ENCODE measurements around the gene PTTG1IP. TPM values are rescaled to one million over a fixed set of nuclear protein-coding genes. Genes with fewer than 3 reads are reported as not detected.

PTTG1IP gene
- total and polyA plus RNA-seq, 2 of the 13 experiments (the other 11 are each of a cell fraction or from before 2014, with no cell fraction given), result 161 to 700 TPM

GRCh38 chr21:44918107-44918470 lies 44.6 kb upstream of the PTTG1IP start:
- DNase-seq (ENCODE audit: low spot score) (no peak), ATAC-seq (no peak), FAIRE-seq (no peak)
- H3K9ac ChIP-seq (ENCODE audit: insufficient read depth, low read depth, low read length), result no peak overlapping the region
- H3K4me2 ChIP-seq (ENCODE audit: low read depth, low read length), result no peak overlapping the region
- H3K4me3 ChIP-seq (replicated peaks in 1 of 3; ENCODE audit: insufficient read depth in 1 of 3, low read depth in 2 of 3, low read length in 3 of 3), result no peak overlapping the region
- no TSS peak for BruUV-seq (replicated peaks)
- H3K27ac ChIP-seq (ENCODE audit: extremely low read length, insufficient read depth, low read length), result no peak overlapping the region
- ChIA-PET CTCF (ENCODE audit: low intra/inter-chr PET ratio, low total read pairs) (no interaction called here), POLR2A (interaction anchor here (1.9 kb wide), 1 partner anchor 10 kb away, joined by 6 read pairs; no protein-coding TSS in a partner anchor)
- in situ Hi-C loops (cut with HindIII; ENCODE audit: extremely low pct_ligation_motif_present, low pct_unique_long_range_greater_than_20kb) (no loop called here), intact Hi-C loops (cut with micrococcal nuclease; ENCODE audit: unreplicated experiment) (loop anchor here (10.0 kb wide), 1 partner anchor 73 kb away; no protein-coding TSS in a partner anchor)
- peaks cover 75% of the 10 kb centered on the region for H3K4me1 ChIP-seq (ENCODE audit: insufficient read depth, low read length)
- TF ChIP-seq ZNF367 (CRISPR knock-in tag; IDR thresholded peaks at IDR 0.05; ENCODE audit: borderline replicate concordance) (no peak), IRF1 (CRISPR knock-in tag; IDR thresholded peaks at IDR 0.05; ENCODE audit: low read depth) (no peak), HNRNPL (IDR thresholded peaks at IDR 0.05; ENCODE audit: low read depth, low read length) (0 out of 2 replicates have a peak, but pooled peaks have one; percentile 60)
- no peaks in the 10 kb centered on the region for H3K9me3 ChIP-seq (ENCODE audit: low read length)
- WGBS (ENCODE audit: low lambda C conversion rate), result no CpG with 5 or more reads among the region's 12 CpGs
- H2AFZ ChIP-seq (ENCODE audit: low read length), result no peak overlapping the region
- no peaks in the 10 kb centered on the region for H3K36me3 ChIP-seq (replicated peaks in 1 of 2; ENCODE audit: control insufficient read depth in 1 of 2, insufficient read depth in 2 of 2, low read length in 2 of 2)
- peaks cover 3 to 5% of the 10 kb centered on the region in 2 experiments; a peak in 3 of 5 replicates for H3K27me3 ChIP-seq (ENCODE audit: control insufficient read depth in 1 of 2, insufficient read depth in 2 of 2, low read length in 2 of 2)
- no peaks in the 10 kb centered on the region for H4K20me1 ChIP-seq (ENCODE audit: insufficient read depth, low read length)
- no peaks in the 10 kb centered on the region for H3K79me2 ChIP-seq (ENCODE audit: insufficient read depth, low read length)

GRCh38 chr21:44917446-44918106 lies 44.1 kb upstream of the PTTG1IP start:
- H3K9ac ChIP-seq (ENCODE audit: insufficient read depth, low read depth, low read length), result no peak overlapping the region
- H3K4me2 ChIP-seq (ENCODE audit: low read depth, low read length), result peak overlapping the region; percentile 21
- no peaks in the 10 kb centered on the region for H4K20me1 ChIP-seq (ENCODE audit: insufficient read depth, low read length)
- ChIA-PET CTCF (ENCODE audit: low intra/inter-chr PET ratio, low total read pairs) (no interaction called here), POLR2A (interaction anchor here (1.3 to 1.9 kb wide), 2 partner anchors 10 to 40 kb away, joined by 4 to 6 read pairs; no protein-coding TSS in a partner anchor)
- no peaks in the 10 kb centered on the region for H3K36me3 ChIP-seq (replicated peaks in 1 of 2; ENCODE audit: control insufficient read depth in 1 of 2, insufficient read depth in 2 of 2, low read length in 2 of 2)
- 48% methylated on average over 8 of the region's 15 CpGs for WGBS (ENCODE audit: low lambda C conversion rate)
- intact Hi-C loops (cut with micrococcal nuclease; ENCODE audit: unreplicated experiment), result loop anchor here (10.0 kb wide), 1 partner anchor 73 kb away; no protein-coding TSS in a partner anchor
- FAIRE-seq, result no peak
- no peak overlapping the region for H2AFZ ChIP-seq (ENCODE audit: low read length)
- BruUV-seq (replicated peaks), result no TSS peak
- H3K4me1 ChIP-seq (ENCODE audit: insufficient read depth, low read length), result peaks cover 77% of the 10 kb centered on the region
- DNase-seq (ENCODE audit: low spot score), result no peak
- no peak for ATAC-seq
- no peaks in the 10 kb centered on the region for H3K79me2 ChIP-seq (ENCODE audit: insufficient read depth, low read length)
- peaks cover 3 to 5% of the 10 kb centered on the region in 2 experiments; a peak in 3 of 5 replicates for H3K27me3 ChIP-seq (ENCODE audit: control insufficient read depth in 1 of 2, insufficient read depth in 2 of 2, low read length in 2 of 2)
- no peak overlapping the region for H3K27ac ChIP-seq (ENCODE audit: extremely low read length, insufficient read depth, low read length)
- in situ Hi-C loops (cut with HindIII; ENCODE audit: extremely low pct_ligation_motif_present, low pct_unique_long_range_greater_than_20kb), result no loop called here
- no peak overlapping the region for H3K4me3 ChIP-seq (replicated peaks in 1 of 3; ENCODE audit: insufficient read depth in 1 of 3, low read depth in 2 of 3, low read length in 3 of 3)
- H3K9me3 ChIP-seq (ENCODE audit: low read length), result no peaks in the 10 kb centered on the region
- TF ChIP-seq, protein P1, sequence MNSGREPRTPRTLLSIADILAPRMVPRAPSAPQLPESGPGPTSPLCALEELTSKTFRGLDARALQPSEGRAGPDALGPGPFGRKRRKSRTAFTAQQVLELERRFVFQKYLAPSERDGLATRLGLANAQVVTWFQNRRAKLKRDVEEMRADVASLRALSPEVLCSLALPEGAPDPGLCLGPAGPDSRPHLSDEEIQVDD (CRISPR knock-in tag; IDR thresholded peaks at IDR 0.05; ENCODE audit: borderline replicate concordance), result 0 out of 2 replicates have a peak, but pooled peaks have one; percentile 2
- no peak for TF ChIP-seq ZNF549 (CRISPR knock-in tag; IDR thresholded peaks at IDR 0.05)
- TF ChIP-seq, protein P2, sequence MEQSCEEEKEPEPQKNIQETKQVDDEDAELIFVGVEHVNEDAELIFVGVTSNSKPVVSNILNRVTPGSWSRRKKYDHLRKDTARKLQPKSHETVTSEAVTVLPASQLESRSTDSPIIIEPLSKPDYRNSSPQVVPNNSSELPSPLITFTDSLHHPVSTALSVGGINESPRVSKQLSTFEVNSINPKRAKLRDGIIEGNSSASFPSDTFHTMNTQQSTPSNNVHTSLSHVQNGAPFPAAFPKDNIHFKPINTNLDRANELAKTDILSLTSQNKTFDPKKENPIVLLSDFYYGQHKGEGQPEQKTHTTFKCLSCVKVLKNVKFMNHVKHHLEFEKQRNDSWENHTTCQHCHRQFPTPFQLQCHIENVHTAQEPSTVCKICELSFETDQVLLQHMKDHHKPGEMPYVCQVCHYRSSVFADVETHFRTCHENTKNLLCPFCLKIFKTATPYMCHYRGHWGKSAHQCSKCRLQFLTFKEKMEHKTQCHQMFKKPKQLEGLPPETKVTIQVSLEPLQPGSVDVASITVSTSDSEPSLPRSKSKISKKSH (CRISPR knock-in tag; IDR thresholded peaks at IDR 0.05; ENCODE audit: borderline replicate concordance), result peak; percentile 28; the same call in 1 of the 2 replicates
- TF ChIP-seq MXD4 (CRISPR knock-in tag; IDR thresholded peaks at IDR 0.05), result no peak
- no peak for TF ChIP-seq FLYWCH1 (CRISPR knock-in tag; IDR thresholded peaks at IDR 0.05)
- peak; percentile 46; the same call in 1 of the 2 replicates for TF ChIP-seq TFAP4 (IDR thresholded peaks at IDR 0.05; ENCODE audit: borderline replicate concordance, low read depth)
- no peak for TF ChIP-seq PHF21A (CRISPR knock-in tag; IDR thresholded peaks at IDR 0.05)
- TF ChIP-seq EZH2 (conservative IDR thresholded peaks at IDR 0.05; ENCODE audit: low read depth, low read length), result no peak
- TF ChIP-seq ZNF619 (CRISPR knock-in tag; IDR thresholded peaks at IDR 0.05), result no peak
- TF ChIP-seq RBAK (CRISPR knock-in tag; IDR thresholded peaks at IDR 0.05), result no peak
- TF ChIP-seq HNF4A (CRISPR knock-in tag; IDR thresholded peaks at IDR 0.05), result 0 out of 2 replicates have a peak, but pooled peaks have one; percentile 11

All from HepG2 (cell line).